SK-N-SH (cell line): Measurements from ENCODE around the gene NFATC3. TPM values are rescaled to one million over a fixed set of nuclear protein-coding genes. Genes with fewer than 3 reads are reported as not detected.

Source experiments
- CTCF ChIA-PET: fragments of 300-600, 350-600 bp; formaldehyde crosslinking; extraction: SDS; loops from one replicate; lab custom pipeline; 2021; lab: Yijun Ruan, JAX
- POLR2A ChIA-PET: fragments of 350-600 bp; sonication (Branson Sonifier 250); formaldehyde crosslinking; extraction: SDS; loops from one replicate; lab custom pipeline; 2020; ENCODE audit warnings: antibody characterized with exemption, inconsistent platforms; lab: Yijun Ruan, JAX
- DNase-seq: peaks from one replicate; pipeline ENCODE4 v3.0.0; 2012
- H2AFZ ChIP-seq: fragments of 200-600 bp; sonication (generic); 2 replicates; pipeline ENCODE4 v1.8.1; 2016; ENCODE audit warnings: antibody characterized with exemption, mild to moderate bottlenecking, low read depth
- H3F3A ChIP-seq: fragments of 200-600 bp; sonication (generic); replicated peaks from 2 replicates; pipeline ENCODE3; 2016; ENCODE audit warnings: antibody characterized with exemption, mild to moderate bottlenecking; ENCODE audit not compliant: insufficient read depth
- H3K27ac ChIP-seq, 2 experiments: fragments of 200-500 bp in 1 of 2; fragments of 200-600 bp in 1 of 2; sonication (Bioruptor generic) in 1 of 2; sonication (generic), shearing (Covaris generic) in 1 of 2; 2 replicates each; pipeline versions ENCODE4 v1.5.1 to v1.6.1; 2014 to 2016; ENCODE audit warnings: low read depth in 2 of 2, inconsistent platforms in 1 of 2, low read length in 1 of 2, mild to moderate bottlenecking in 1 of 2, mixed read lengths in 1 of 2
- H3K27me3 ChIP-seq: fragments of 200-600 bp; sonication (generic), shearing (Covaris generic); 2 replicates; pipeline ENCODE4 v1.6.1; 2016; ENCODE audit warnings: mixed run types; ENCODE audit not compliant: insufficient read depth
- H3K36me3 ChIP-seq, 2 experiments: fragments of 200-500 bp in 1 of 2; fragments of 200-600 bp in 1 of 2; sonication (Bioruptor generic) in 1 of 2; sonication (generic) in 1 of 2; replicated peaks in 1 of 2; 2 replicates each; pipeline versions ENCODE3 to v1.5.1; 2014 to 2016; ENCODE audit warnings: low read length in 1 of 2, mild to moderate bottlenecking in 1 of 2; ENCODE audit not compliant: insufficient read depth in 2 of 2, control insufficient read depth in 1 of 2
- H3K4me1 ChIP-seq, 2 experiments: fragments of 200-500 bp in 1 of 2; fragments of 200-600 bp in 1 of 2; sonication (Bioruptor generic) in 1 of 2; sonication (generic), shearing (Covaris generic) in 1 of 2; 2 replicates each; pipeline versions ENCODE4 v1.5.1 to v1.6.1; 2014 to 2016; ENCODE audit warnings: low read depth in 1 of 2, low read length in 1 of 2, mixed run types in 1 of 2; ENCODE audit not compliant: insufficient read depth in 2 of 2, control insufficient read depth in 1 of 2
- H3K4me2 ChIP-seq: fragments of 200-600 bp; sonication (generic), shearing (Covaris generic); 2 replicates; pipeline ENCODE4 v1.6.1; 2017; ENCODE audit warnings: mixed run types
- H3K4me3 ChIP-seq, 2 experiments: fragments of 200-500 bp in 1 of 2; fragments of 200-600 bp in 1 of 2; sonication (Bioruptor generic) in 1 of 2; sonication (generic), shearing (Covaris generic) in 1 of 2; 2 replicates each; pipeline versions ENCODE4 v1.5.1 to v1.8.1; 2014 to 2016; ENCODE audit warnings: low read depth in 2 of 2, inconsistent platforms in 1 of 2, low read length in 1 of 2, mild to moderate bottlenecking in 1 of 2, mixed read lengths in 1 of 2, moderate library complexity in 1 of 2
- H3K79me2 ChIP-seq: fragments of 200-600 bp; sonication (generic); 2 replicates; pipeline ENCODE4 v1.8.1; 2017; ENCODE audit warnings: mild to moderate bottlenecking; ENCODE audit not compliant: insufficient read depth
- H3K9ac ChIP-seq: fragments of 200-600 bp; sonication (generic); 2 replicates; pipeline ENCODE4 v1.6.1; 2017; ENCODE audit warnings: mixed run types
- H3K9me2 ChIP-seq: fragments of 200-600 bp; sonication (generic); 2 replicates; pipeline ENCODE4 v1.6.1; 2017; ENCODE audit warnings: mixed run types
- H3K9me3 ChIP-seq: fragments of 200-600 bp; sonication (generic); 2 replicates; pipeline ENCODE4 v1.6.1; 2017; ENCODE audit warnings: mixed run types, mild to moderate bottlenecking, moderate library complexity
- H4K20me1 ChIP-seq: fragments of 200-600 bp; sonication (generic); 2 replicates; pipeline ENCODE4 v1.6.1; 2017; ENCODE audit warnings: mild to moderate bottlenecking, mixed run types; ENCODE audit not compliant: insufficient read depth
- CHD2 ChIP-seq: fragments of 150-350 bp; IDR thresholded peaks from 2 replicates; pipeline ENCODE4 v1.6.1; 2018; ENCODE audit warnings: low read length; ENCODE audit not compliant: partially characterized antibody
- EP300 ChIP-seq, 2 experiments: IDR thresholded peaks; 2 replicates each; pipeline versions ENCODE4 v1.4.0 to v1.6.1; 2012; ENCODE audit warnings: borderline replicate concordance in 1 of 2, low read depth in 1 of 2, low read length in 1 of 2
- EZH2phosphoT487 ChIP-seq: fragments of 200-600 bp; sonication (generic); IDR thresholded peaks from 2 replicates; pipeline ENCODE4 v1.6.1; 2017; ENCODE audit warnings: low read depth, mixed run types, mild to moderate bottlenecking, antibody characterized with exemption, moderate library complexity, borderline replicate concordance
- GABPA ChIP-seq: IDR thresholded peaks from 2 replicates; pipeline ENCODE4 v1.4.0; 2012; ENCODE audit warnings: low read depth, mild to moderate bottlenecking
- MEF2A ChIP-seq: IDR thresholded peaks from 2 replicates; pipeline ENCODE4 v1.4.0; 2012; ENCODE audit warnings: low read depth, borderline replicate concordance
- NFIC ChIP-seq: IDR thresholded peaks from 2 replicates; pipeline ENCODE4 v1.4.0; 2012; ENCODE audit warnings: borderline replicate concordance
- NRF1 ChIP-seq: IDR thresholded peaks from 2 replicates; pipeline ENCODE4 v1.6.1; 2012; ENCODE audit warnings: low read depth, mild to moderate bottlenecking, low read length
- RAD21 ChIP-seq: IDR thresholded peaks from 2 replicates; pipeline ENCODE4 v1.6.1; 2012; ENCODE audit warnings: mild to moderate bottlenecking, low read length
- RCOR1 ChIP-seq: fragments of 150-350 bp; IDR thresholded peaks from 2 replicates; pipeline ENCODE4 v1.6.1; 2017; ENCODE audit warnings: antibody characterized with exemption, low read length
- RFX5 ChIP-seq: IDR thresholded peaks from 2 replicates; pipeline ENCODE4 v1.6.1; 2012; ENCODE audit warnings: mild to moderate bottlenecking, improper control_type of control experiment, low read length
- SIN3A ChIP-seq: IDR thresholded peaks from 2 replicates; pipeline ENCODE4 v1.6.1; 2012; ENCODE audit warnings: low read depth, mild to moderate bottlenecking, low read length, moderate library complexity, borderline replicate concordance
- SMC3 ChIP-seq: IDR thresholded peaks from 2 replicates; pipeline ENCODE4 v1.6.1; 2012; ENCODE audit warnings: low read depth, low read length, improper control_type of control experiment
- TEAD4 ChIP-seq: IDR thresholded peaks from 2 replicates; pipeline ENCODE4 v1.4.0; 2012; ENCODE audit warnings: mild to moderate bottlenecking, borderline replicate concordance; ENCODE audit not compliant: insufficient read depth
- YY1 ChIP-seq: IDR thresholded peaks from 2 replicates; pipeline ENCODE4 v1.4.0; 2012; ENCODE audit warnings: low read depth, mild to moderate bottlenecking
- WGBS: methylation state at CpG from one replicate; pipeline ENCODE4 v1.1.6; 2017; ENCODE audit warnings: low lambda C conversion rate; 5-methylcytosine and 5-hydroxymethylcytosine counted together
- polyA plus RNA-seq, 3 experiments: library from polyadenylated mRNA; depleted of rRNA; stranded (reverse); fragments of >200 nt; gene quantifications; 2 replicates each; pipeline ENCODE4 v1.2.3, GENCODE V29; 2012
- TF ChIP-seq, protein P1 (sequence below): IDR thresholded peaks from 2 replicates; pipeline ENCODE4 v1.6.1; 2012; ENCODE audit warnings: mild to moderate bottlenecking, low read depth, low read length, moderate library complexity
- TF ChIP-seq, protein P2 (sequence below): IDR thresholded peaks from 2 replicates; pipeline ENCODE4 v1.4.0; 2012; ENCODE audit warnings: low read depth, borderline replicate concordance

Gene NFATC3
- polyA plus RNA-seq, 1 of the 3 experiments (the other 2 are of a cell fraction), result 5.7 TPM

DNA sequence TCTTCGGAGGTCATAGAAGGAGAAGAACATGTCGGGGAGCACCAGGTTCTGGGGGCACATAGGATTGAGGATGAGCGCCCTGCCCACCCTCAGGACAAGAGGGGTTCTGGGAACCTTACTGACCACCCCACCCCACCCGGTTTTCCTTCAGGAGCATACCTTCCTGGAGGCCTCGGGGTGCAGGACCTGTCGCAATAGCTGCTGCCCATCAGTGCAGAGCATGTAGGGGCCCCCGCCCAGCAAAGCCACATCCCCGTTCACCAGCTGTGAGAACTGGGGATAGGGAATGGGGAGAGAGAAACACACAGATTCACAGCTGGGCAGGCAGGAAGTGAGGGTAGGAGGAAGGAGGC is 148.6 kb downstream of the NFATC3 start:
- no peaks in the 10 kb centered on the region for H4K20me1 ChIP-seq
- no peak overlapping the region for H3K9ac ChIP-seq
- ChIA-PET POLR2A (no interaction called here), CTCF (interaction anchor here (1.9 kb wide), 1 partner anchor 140 kb away, joined by 11 read pairs; no protein-coding TSS in a partner anchor)
- DNase-seq, result no peak
- peaks cover 0 to 5% of the 10 kb centered on the region in 2 experiments for H3K36me3 ChIP-seq
- H3K4me2 ChIP-seq, result no peak overlapping the region
- no peak for TF ChIP-seq SMC3
- TF ChIP-seq, protein P1, sequence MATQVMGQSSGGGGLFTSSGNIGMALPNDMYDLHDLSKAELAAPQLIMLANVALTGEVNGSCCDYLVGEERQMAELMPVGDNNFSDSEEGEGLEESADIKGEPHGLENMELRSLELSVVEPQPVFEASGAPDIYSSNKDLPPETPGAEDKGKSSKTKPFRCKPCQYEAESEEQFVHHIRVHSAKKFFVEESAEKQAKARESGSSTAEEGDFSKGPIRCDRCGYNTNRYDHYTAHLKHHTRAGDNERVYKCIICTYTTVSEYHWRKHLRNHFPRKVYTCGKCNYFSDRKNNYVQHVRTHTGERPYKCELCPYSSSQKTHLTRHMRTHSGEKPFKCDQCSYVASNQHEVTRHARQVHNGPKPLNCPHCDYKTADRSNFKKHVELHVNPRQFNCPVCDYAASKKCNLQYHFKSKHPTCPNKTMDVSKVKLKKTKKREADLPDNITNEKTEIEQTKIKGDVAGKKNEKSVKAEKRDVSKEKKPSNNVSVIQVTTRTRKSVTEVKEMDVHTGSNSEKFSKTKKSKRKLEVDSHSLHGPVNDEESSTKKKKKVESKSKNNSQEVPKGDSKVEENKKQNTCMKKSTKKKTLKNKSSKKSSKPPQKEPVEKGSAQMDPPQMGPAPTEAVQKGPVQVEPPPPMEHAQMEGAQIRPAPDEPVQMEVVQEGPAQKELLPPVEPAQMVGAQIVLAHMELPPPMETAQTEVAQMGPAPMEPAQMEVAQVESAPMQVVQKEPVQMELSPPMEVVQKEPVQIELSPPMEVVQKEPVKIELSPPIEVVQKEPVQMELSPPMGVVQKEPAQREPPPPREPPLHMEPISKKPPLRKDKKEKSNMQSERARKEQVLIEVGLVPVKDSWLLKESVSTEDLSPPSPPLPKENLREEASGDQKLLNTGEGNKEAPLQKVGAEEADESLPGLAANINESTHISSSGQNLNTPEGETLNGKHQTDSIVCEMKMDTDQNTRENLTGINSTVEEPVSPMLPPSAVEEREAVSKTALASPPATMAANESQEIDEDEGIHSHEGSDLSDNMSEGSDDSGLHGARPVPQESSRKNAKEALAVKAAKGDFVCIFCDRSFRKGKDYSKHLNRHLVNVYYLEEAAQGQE, result no peak
- TF ChIP-seq NRF1, result no peak
- TF ChIP-seq CHD2, result no peak
- TF ChIP-seq, protein P2, sequence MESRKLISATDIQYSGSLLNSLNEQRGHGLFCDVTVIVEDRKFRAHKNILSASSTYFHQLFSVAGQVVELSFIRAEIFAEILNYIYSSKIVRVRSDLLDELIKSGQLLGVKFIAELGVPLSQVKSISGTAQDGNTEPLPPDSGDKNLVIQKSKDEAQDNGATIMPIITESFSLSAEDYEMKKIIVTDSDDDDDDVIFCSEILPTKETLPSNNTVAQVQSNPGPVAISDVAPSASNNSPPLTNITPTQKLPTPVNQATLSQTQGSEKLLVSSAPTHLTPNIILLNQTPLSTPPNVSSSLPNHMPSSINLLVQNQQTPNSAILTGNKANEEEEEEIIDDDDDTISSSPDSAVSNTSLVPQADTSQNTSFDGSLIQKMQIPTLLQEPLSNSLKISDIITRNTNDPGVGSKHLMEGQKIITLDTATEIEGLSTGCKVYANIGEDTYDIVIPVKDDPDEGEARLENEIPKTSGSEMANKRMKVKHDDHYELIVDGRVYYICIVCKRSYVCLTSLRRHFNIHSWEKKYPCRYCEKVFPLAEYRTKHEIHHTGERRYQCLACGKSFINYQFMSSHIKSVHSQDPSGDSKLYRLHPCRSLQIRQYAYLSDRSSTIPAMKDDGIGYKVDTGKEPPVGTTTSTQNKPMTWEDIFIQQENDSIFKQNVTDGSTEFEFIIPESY, result no peak
- no peak overlapping the region for H2AFZ ChIP-seq
- H3F3A ChIP-seq, result peaks cover 3% of the 10 kb centered on the region
- H3K27ac ChIP-seq, result no peak overlapping the region
- peaks cover 0 to 8% of the 10 kb centered on the region in 2 experiments; a peak in 1 of 4 replicates for H3K4me1 ChIP-seq
- H3K27me3 ChIP-seq, result no peaks in the 10 kb centered on the region
- no peaks in the 10 kb centered on the region for H3K79me2 ChIP-seq
- H3K4me3 ChIP-seq, result no peak overlapping the region
- H3K9me3 ChIP-seq, result no peaks in the 10 kb centered on the region
- 88% methylated on average over 6 of the region's 8 CpGs for WGBS
- no peaks in the 10 kb centered on the region for H3K9me2 ChIP-seq

DNA sequence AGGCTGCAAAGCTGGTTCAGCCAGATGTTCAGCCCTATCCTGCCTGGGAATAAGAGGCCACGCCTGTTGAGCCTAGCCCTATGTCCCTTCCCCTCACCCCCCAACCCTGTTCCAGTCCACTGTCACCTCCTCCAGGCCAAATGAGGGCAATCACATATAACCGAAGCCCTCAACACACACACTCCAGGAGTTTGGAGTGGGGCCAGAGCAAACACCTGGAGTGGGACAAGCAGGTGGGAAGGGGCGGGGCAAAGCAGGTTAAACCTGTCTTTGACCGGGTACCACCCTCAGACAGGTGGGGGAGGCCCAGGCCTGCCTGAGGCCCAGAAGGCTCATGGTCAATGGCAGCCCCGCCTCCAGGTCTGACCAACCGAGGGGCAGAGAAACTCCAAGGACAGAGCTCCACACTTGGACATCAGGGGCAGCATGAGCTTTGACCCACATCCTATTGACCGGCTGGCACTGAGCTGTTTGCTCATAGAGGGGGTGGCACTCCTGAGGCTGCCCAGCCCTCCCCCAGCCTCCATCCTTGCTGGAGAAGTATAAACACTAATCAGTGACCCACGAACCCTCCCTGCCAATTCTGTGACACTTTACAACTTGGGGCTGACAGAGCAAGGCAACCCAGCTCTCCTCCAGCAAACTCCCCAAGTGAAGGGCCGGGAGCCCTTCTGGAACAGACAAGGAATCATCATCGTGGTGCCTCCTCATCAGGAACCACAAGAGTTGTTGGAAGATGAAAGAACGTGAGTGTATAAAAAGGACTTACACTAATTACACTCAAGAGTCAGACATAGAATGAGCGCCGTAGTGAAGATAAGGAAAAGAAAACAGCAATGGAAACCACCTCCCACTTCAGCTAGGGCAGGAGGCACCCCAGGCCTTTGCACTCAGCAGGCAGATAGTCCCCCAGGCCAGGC is 149.3 kb downstream of the NFATC3 start:
- H3K27ac ChIP-seq, result no peak overlapping the region
- no peaks in the 10 kb centered on the region for H4K20me1 ChIP-seq
- H3K4me2 ChIP-seq, result no peak overlapping the region
- H3K9ac ChIP-seq, result no peak overlapping the region
- peaks cover 0 to 5% of the 10 kb centered on the region in 2 experiments for H3K36me3 ChIP-seq
- no peak for DNase-seq
- ChIA-PET POLR2A (no interaction called here), CTCF (interaction anchor here (1.9 kb wide), 1 partner anchor 140 kb away, joined by 11 read pairs; no protein-coding TSS in a partner anchor)
- H3K79me2 ChIP-seq, result no peaks in the 10 kb centered on the region
- no peaks in the 10 kb centered on the region for H3K27me3 ChIP-seq
- H3K4me3 ChIP-seq, result no peak overlapping the region
- no peak overlapping the region for H2AFZ ChIP-seq
- H3K4me1 ChIP-seq, result peaks cover 0 to 8% of the 10 kb centered on the region in 2 experiments; a peak in 1 of 4 replicates
- WGBS, result 87% methylated on average over 12 of the region's 13 CpGs
- H3F3A ChIP-seq, result peaks cover 3% of the 10 kb centered on the region
- no peaks in the 10 kb centered on the region for H3K9me3 ChIP-seq
- H3K9me2 ChIP-seq, result no peaks in the 10 kb centered on the region
- no peak for TF ChIP-seq MEF2A
- TF ChIP-seq GABPA, result no peak
- TF ChIP-seq, protein P1, result no peak
- no peak for TF ChIP-seq NFIC
- no peak for TF ChIP-seq YY1
- no peak for TF ChIP-seq SIN3A
- no peak for TF ChIP-seq EZH2phosphoT487
- no peak for TF ChIP-seq EP300 (IDR thresholded peaks at IDR 0.05; ENCODE audit: borderline replicate concordance in 1 of 2, low read depth in 1 of 2, low read length in 1 of 2)
- TF ChIP-seq RCOR1, result no peak
- TF ChIP-seq RAD21, result no peak
- no peak for TF ChIP-seq TEAD4
- no peak for TF ChIP-seq RFX5
